GM18519 (cell line): ENCODE data around the gene GABARAP.
"Not testable (repeated sequence)": the region's sequence is repeated elsewhere in the genome, so short reads cannot be mapped to it uniquely, and the experiment has no call there.

Experiments
- ATAC-seq: cut with Tn5 transposase; IDR thresholded peaks from one replicate; pipeline ENCODE4 v1.9.1; 2021; ENCODE audit warnings: mild to moderate bottlenecking, moderate library complexity; ENCODE audit not compliant: unreplicated experiment, low FRiP score

Gene GABARAP

GRCh38 chr17:7261379-7262191 is 19.3 kb upstream of the GABARAP start:
- ATAC-seq = no peak

- ATAC-seq = no peak
Measured at GRCh38 chr17:7260651-7261378, 18.6 kb upstream of the GABARAP start.

GRCh38 chr17:7260151-7260550 is 17.9 kb upstream of the GABARAP start:
- ATAC-seq = no peak

GRCh38 chr17:7259555-7259889 is 17.3 kb upstream of the GABARAP start:
- ATAC-seq = no peak

- no peak for ATAC-seq
Measured at GRCh38 chr17:7258731-7259554, 16.7 kb upstream of the GABARAP start.

- ATAC-seq = no peak
Measured at GRCh38 chr17:7256766-7257456, 14.7 kb upstream of the GABARAP start.

GRCh38 chr17:7254511-7254910 is 12.3 kb upstream of the GABARAP start:
- ATAC-seq = no peak

- no peak for ATAC-seq
Measured at GRCh38 chr17:7253082-7253481, 10.8 kb upstream of the GABARAP start.

- ATAC-seq = peak; percentile 23
Measured at GRCh38 chr17:7252176-7253043, 10.2 kb upstream of the GABARAP start, which contains the start of gene ELP5. ELP5 (plus strand) TSS chr17:7252215; CDS start chr17:7252551, 336 bp downstream.

GRCh38 chr17:7251661-7252175 is 9.5 kb upstream of the GABARAP start, which contains the start of gene CTDNEP1:
CTDNEP1 (minus strand) TSS chr17:7251734; CDS start chr17:7251296, 438 bp downstream.
- ATAC-seq = peak; percentile 73

GRCh38 chr17:7250695-7251627 is 8.7 kb upstream of the GABARAP start:
- ATAC-seq = no peak

GRCh38 chr17:7249830-7250229 is 7.6 kb upstream of the GABARAP start:
- no peak for ATAC-seq

GRCh38 chr17:7249214-7249613 is 7.0 kb upstream of the GABARAP start:
- no peak for ATAC-seq

GRCh38 chr17:7248796-7249195 is 6.5 kb upstream of the GABARAP start:
- no peak for ATAC-seq

- no peak for ATAC-seq
Measured at GRCh38 chr17:7246779-7247178, 4.5 kb upstream of the GABARAP start.

GRCh38 chr17:7243838-7244237 is 1.6 kb upstream of the GABARAP start:
- ATAC-seq = not testable (repeated sequence)

- ATAC-seq = no peak
Measured at GRCh38 chr17:7243453-7243729, 1.1 kb upstream of the GABARAP start.

- ATAC-seq = peak; percentile 27
Measured at GRCh38 chr17:7242717-7243452, 636 bp upstream of the GABARAP start.
